Cerebellar cortex (tissue), 1 donor: ENCODE measurements around the gene EML4.
"Not testable (repeated sequence)": the region's sequence is repeated elsewhere in the genome, so short reads cannot be mapped to it uniquely, and the experiment has no call there.

Experiments used
- DNase-seq: peaks from one replicate; pipeline ENCODE4 v3.0.0-alpha.2; 2015; ENCODE audit warnings: low spot score

EML4 gene

GRCh38 chr2:42169100-42169873 lies at the start of gene EML4:
EML4 (plus strand) TSS chr2:42169353; CDS start chr2:42169612, 259 bp downstream.
- DNase-seq: peak; percentile 92

GRCh38 chr2:42123426-42123825 lies 45.7 kb upstream of the EML4 start:
- no peak for DNase-seq

GRCh38 chr2:42124011-42124785 lies 45.0 kb upstream of the EML4 start:
- DNase-seq: no peak

DNA sequence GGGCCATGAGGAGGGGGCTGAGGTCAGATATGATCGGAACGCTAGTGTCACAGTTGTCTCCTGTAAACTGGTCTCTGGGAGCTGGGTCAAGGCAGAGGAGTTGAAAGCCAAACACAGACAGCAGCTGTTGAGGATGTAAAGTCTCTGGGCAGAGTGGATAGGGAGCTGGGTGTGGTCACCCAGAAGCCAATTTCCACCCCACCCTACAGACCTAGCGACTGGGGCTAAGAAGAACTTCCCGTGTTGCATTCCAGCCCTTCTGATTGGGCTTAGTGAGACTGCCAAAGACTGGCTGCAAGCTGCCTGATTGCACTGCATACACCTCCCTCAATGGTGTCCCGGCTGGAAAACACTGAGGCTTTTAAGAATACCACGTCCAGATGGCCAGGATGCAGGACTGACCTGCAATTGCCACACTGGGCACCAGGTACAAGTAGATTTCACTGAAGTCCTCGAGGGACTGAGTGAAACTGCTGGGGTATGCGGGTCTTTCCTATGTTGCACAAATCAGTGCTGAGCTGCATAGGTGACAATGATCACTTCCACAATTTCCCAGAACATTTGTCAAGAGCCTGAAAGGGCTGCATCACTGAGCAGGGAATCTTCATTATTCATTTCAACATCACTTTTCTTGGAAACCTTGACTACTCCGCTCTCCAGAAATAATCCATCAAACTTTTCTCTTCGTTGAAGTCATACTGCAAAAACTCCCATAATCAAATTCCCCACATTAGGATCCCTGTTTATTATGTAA lies 43.1 kb upstream of the EML4 start:
- DNase-seq: peak; percentile 60

- DNase-seq: not testable (repeated sequence)
Measured at GRCh38 chr2:42126873-42127272, 42.3 kb upstream of the EML4 start.

GRCh38 chr2:42127425-42128424 lies 41.4 kb upstream of the EML4 start:
- no peak for DNase-seq

DNA sequence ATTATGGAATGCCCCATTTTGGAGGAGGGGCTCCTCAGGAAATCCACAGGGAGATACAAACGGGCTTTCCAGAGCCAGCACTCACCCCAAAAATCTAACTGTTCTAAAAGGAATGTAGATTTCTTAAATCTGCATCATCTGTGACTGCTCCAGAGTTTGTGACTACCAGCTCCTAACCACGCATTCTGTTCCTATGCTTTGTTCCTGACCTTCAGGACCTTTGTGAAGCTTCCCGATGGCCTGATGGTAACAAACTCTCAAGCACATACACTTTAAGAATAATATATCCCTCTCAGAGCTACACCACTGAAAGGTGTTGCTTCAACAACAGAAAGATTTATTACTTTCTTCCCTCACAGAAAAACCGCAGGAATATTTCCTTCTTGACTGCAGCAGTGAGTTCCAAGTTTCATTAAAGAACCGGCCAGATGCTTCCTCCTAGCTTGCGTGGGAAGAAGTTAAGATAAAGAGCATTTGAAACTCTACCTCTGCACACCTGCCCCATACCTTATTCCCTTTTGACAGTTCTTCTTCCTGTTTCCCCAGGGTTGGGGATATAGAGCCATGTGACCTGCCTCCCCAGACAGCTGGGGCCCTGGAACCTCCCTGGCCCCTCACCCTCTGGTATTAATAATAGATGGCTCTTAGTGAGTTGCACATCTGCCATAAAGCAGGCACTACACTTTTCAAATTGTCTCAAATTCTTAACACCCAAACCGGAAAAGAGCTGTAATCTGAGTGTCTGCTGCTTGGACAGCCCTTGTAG lies 40.2 kb upstream of the EML4 start:
- no peak for DNase-seq

GRCh38 chr2:42129487-42129852 lies 39.7 kb upstream of the EML4 start:
- no peak for DNase-seq

DNA sequence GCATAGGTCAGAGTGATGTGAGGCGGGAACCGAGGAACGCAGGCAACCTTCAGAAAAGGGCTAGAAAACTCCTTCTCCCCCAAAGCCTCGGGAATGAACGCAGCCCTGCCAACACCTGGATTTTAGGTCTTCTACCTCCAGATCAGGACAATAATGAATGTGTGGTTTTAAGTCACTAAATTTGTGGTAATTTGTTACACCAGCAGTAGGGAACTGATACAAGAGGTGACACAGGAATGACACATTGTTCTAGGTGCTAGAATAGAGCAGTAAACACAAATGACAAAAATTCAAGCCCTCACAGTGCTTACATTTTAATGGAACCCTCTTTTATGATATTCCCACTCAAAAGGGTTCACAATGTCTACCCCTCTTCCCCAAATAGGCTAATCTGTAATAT lies 39.2 kb upstream of the EML4 start:
- no peak for DNase-seq

DNA sequence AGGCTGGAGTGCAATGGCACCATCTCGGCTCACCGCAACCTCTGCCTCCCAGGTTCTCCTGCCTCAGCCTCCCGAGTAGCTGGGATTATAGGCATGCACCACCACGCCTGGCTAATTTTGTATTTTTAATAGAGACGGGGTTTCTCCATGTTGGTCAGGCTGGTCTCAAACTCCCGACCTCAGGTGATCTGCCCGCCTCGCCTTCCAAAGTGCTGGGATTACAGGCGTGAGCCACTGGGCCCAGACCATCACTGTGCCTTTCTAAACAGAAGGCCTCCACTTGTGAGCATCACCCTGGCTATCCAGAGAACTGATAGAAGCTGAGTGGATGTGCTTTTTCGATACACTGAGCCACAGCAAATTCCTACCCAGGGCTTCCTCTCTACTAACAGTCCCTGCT lies 38.3 kb upstream of the EML4 start:
- not testable (repeated sequence) for DNase-seq

DNA sequence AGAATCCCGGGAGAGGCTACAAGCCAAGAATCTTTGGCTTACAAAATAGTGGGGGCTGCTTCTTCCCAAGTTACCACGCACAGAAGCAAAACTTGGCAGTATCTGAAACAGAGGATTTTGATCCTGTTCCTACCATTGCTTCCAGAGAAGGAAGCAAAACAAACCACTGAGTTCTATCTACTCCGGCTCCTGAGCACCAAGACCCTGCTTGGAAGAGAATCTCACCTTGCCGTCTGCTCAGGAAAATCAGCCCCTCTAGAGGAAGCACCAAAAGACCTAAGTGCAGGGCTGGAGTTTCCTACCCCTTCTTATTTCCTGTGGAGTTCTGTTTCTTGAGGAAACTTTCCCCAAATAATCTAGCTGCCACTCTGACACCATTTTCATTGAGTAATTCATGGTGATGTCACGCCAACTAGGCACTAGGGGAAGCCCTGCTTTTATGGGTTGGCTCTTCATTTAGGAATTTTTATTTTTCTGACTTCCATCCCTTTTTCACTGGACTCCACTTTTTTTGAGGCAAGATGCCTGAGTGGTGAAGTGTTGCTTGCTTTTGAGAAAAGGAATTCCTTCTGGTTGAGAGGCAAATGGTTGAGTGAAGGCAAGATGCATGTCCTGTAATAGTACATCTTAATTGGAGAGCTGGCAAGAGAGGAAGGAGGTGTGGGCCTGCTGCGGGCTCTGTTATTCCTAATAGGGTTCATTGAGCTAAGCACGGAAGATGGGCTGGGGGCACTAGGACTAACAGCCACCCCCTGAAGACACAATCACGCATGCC lies 36.8 kb upstream of the EML4 start:
- peak; percentile 91 for DNase-seq

DNA sequence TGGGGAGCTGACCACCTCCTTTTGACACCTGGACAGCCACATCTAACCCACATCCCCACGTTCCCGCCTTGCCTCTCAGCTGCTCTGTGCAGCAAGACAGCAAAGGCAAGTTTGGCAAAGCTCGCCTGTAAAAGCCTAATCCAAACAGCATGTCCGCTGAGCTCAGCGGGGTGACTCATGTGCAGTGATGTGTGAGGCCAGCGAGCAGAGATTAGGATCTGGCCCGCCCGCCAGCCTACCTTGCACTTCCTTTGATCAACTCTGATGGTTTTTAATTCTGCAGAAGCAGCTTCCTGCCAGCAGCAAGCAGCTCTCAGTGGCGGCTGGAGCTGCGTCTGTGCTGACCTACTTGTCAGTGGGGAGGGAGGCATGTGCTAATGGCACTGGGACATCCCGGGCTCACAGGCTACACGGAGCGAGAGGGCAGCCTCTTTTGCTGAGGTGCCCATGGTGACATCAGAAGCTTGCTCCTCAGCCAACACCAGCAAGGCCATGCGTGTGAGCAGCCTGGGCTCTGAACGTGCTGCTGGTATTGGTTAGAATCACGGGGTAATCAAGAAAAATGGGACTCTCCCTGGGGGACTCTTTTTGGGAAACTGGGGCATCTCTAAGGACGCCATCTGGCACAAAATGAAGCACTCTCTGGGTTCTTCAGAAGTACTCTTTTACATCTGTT lies 36.0 kb upstream of the EML4 start:
- DNase-seq: peak; percentile 97

GRCh38 chr2:42133771-42134195 lies 35.4 kb upstream of the EML4 start:
- DNase-seq: no peak

GRCh38 chr2:42134401-42134932 lies 34.7 kb upstream of the EML4 start:
- DNase-seq: not testable (repeated sequence)

GRCh38 chr2:42135381-42136312 lies 33.5 kb upstream of the EML4 start:
- DNase-seq: no peak

GRCh38 chr2:42136782-42137124 lies 32.4 kb upstream of the EML4 start:
- no peak for DNase-seq

DNA sequence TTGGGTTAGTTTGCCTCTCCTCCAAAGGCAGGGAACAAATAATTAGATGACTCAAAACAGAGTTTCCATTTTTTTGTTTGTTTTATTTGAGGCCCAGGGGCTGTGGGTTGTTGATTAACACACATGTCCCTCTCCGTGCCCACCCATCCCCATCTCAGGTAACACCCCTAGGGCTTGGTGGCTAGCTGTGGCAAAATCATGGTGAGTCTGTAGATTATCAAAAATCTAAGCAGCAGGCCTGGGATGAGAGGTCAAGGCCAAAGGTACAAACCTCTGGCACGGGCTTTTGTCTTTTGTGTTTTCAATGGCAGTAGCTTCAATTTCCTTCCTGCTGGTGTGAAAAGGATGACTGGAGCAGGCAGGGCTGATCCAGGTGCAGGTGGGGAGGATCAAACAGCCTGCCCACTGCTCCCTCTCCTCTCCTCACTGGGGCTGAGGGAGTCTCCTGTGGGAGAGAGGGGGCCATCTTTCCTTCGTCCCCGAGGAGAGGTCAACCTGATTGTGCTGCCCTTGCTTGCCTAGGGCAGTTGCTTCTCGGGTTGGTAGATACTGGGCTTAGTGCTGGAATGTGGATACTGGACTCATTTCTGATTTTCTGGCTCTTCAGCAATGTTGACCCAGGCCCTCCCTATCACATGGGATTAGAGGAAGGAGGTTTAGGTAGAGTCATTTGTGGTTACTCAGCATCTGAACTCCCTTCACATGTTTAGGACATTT lies 31.9 kb upstream of the EML4 start:
- DNase-seq: no peak
